ENCODE results near the gene SEMA3C.

DNA sequence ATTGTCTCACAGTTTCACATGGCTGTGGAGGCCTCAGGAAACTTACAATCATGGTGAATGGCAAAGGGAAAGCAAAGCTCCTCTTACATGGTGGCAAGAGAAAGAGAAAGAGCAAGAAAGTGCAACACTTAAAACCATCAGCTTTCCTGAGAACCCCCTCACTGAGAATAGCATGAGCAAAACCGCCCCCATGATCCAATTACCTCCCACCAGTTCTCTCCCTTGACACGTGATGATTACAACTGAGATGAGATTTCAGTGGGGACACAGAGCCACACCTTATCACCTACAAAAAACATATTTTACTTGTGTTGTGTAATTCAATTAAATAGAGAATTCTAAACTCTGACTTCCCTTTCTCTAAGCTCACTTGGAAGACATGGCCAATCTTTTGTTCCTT, 80.2 kb downstream of the SEMA3C start:
- TF ChIP-seq POLR2A (IDR thresholded peaks at IDR 0.05; ENCODE audit: low read depth, low read length) (no peak), POLR2AphosphoS5 (IDR thresholded peaks at IDR 0.05; ENCODE audit: low read depth, low read length) (no peak), PAX5 (IDR thresholded peaks at IDR 0.05; ENCODE audit: insufficient read depth, low read length, severe bottlenecking) (no peak), TAF1 (IDR thresholded peaks at IDR 0.05; ENCODE audit: low read depth, low read length) (no peak), POU2F2 (IDR thresholded peaks at IDR 0.05; ENCODE audit: low read depth, low read length) (no peak)
